ENCODE data around the gene LTA4H. TPM values are rescaled to one million over a fixed set of nuclear protein-coding genes. Genes with fewer than 3 reads are reported as not detected.

The LTA4H gene
- 98.9 and 103 TPM in 2 replicates for total RNA-seq
- long read RNA-seq, transcript LTA4H-201 (19 exons, 2,139 nt): major isoform, 584 of 875 reads
- long read RNA-seq, partial matches to known transcripts: 22 of 875 reads
- long read RNA-seq, other reads (novel, unspliced or antisense): 269 of 875 reads

- no peaks in the 10 kb centered on the region for H3K27me3 Mint-ChIP-seq
Observed at GRCh38 chr12:96035283-96036236, at the start of gene LTA4H. Gene LTA4H, minus strand, starts transcription at chr12:96035587. Its CDS starts 68 bp downstream, at chr12:96035519.

GRCh38 chr12:96084624-96085023 is 49.2 kb upstream of the LTA4H start:
- DNase-seq (ENCODE audit: low spot score, unreplicated experiment): no peak
- Mint-ChIP-seq H3K4me1 (ENCODE audit: low read depth) (no peaks in the 10 kb centered on the region), H3K4me3 (ENCODE audit: low read depth) (no peak overlapping the region), H3K36me3 (ENCODE audit: insufficient read depth) (peaks cover 3% of the 10 kb centered on the region), H3K27ac (no peak overlapping the region), H3K9me3 (ENCODE audit: low read depth) (peaks cover 20% of the 10 kb centered on the region), H3K27me3 (no peaks in the 10 kb centered on the region)
- no peak for TF ChIP-seq CTCF (IDR thresholded peaks at IDR 0.05; ENCODE audit: unreplicated experiment)

More at GRCh38 chr12:96035283-96036236, at the start of gene LTA4H:
- Mint-ChIP-seq H3K27ac (no peak within 1 kb of the TSS), H3K4me3 (ENCODE audit: low read depth) (no peak within 1 kb of the TSS), H3K4me1 (ENCODE audit: low read depth) (peaks cover 3% of the 10 kb centered on the region), H3K36me3 (ENCODE audit: insufficient read depth) (no peaks in the 10 kb centered on the region), H3K9me3 (ENCODE audit: low read depth) (no peaks in the 10 kb centered on the region)
- DNase-seq (ENCODE audit: low spot score, unreplicated experiment): peak; percentile 92
- no peak for TF ChIP-seq CTCF (IDR thresholded peaks at IDR 0.05; ENCODE audit: unreplicated experiment)

- Mint-ChIP-seq H3K27ac (no peak overlapping the region), H3K4me3 (ENCODE audit: low read depth) (no peak overlapping the region), H3K4me1 (ENCODE audit: low read depth) (no peaks in the 10 kb centered on the region), H3K36me3 (ENCODE audit: insufficient read depth) (peaks cover 3% of the 10 kb centered on the region), H3K9me3 (ENCODE audit: low read depth) (peaks cover 13% of the 10 kb centered on the region), H3K27me3 (no peaks in the 10 kb centered on the region)
- DNase-seq (ENCODE audit: low spot score, unreplicated experiment): no peak
- no peak for TF ChIP-seq CTCF (IDR thresholded peaks at IDR 0.05; ENCODE audit: unreplicated experiment)
Observed at GRCh38 chr12:96083020-96083719, 47.8 kb upstream of the LTA4H start.

- TF ChIP-seq CTCF (IDR thresholded peaks at IDR 0.05; ENCODE audit: unreplicated experiment): no peak
- no peaks in the 10 kb centered on the region for H3K4me1 Mint-ChIP-seq (ENCODE audit: low read depth)
- DNase-seq (ENCODE audit: low spot score, unreplicated experiment): no peak
- H3K27ac Mint-ChIP-seq: no peak overlapping the region
- H3K36me3 Mint-ChIP-seq (ENCODE audit: insufficient read depth): peaks cover 3% of the 10 kb centered on the region
- H3K9me3 Mint-ChIP-seq (ENCODE audit: low read depth): peaks cover 6% of the 10 kb centered on the region
- no peaks in the 10 kb centered on the region for H3K27me3 Mint-ChIP-seq
- H3K4me3 Mint-ChIP-seq (ENCODE audit: low read depth): no peak overlapping the region
Observed at GRCh38 chr12:96081596-96081995, 46.2 kb upstream of the LTA4H start.

Data from progenitor cell of endocrine pancreas (in vitro differentiated cells).